Measurements from ENCODE around the gene MIB2. TPM values are rescaled to one million over a fixed set of nuclear protein-coding genes. Genes with fewer than 3 reads are reported as not detected.

Gene MIB2
- total RNA-seq, 1 donor from 2014 or later, result 7.5 TPM

- Histone ChIP-seq H2AFZ (replicated peaks) (no peak overlapping the region), H3K4me1 (no peaks in the 10 kb centered on the region), H3K9ac (no peak overlapping the region), H3F3A (ENCODE audit: low read depth) (no peaks in the 10 kb centered on the region), H3K27ac (no peak overlapping the region), H3K4me3 (no peak overlapping the region), H3K79me2 (ENCODE audit: low read depth) (no peaks in the 10 kb centered on the region), H3K9me3 (ENCODE audit: low read depth) (no peaks in the 10 kb centered on the region), H3K36me3 (no peaks in the 10 kb centered on the region), H3K27me3 (no peaks in the 10 kb centered on the region), H3K4me2 (no peak overlapping the region), H4K20me1 (ENCODE audit: low read depth) (peaks cover 21% of the 10 kb centered on the region)
- Mint-ChIP-seq H3K36me3 (peaks cover 1% of the 10 kb centered on the region), H3K9me3 (no peaks in the 10 kb centered on the region), H3K27ac (no peak overlapping the region), H3K27me3 (ENCODE audit: insufficient read depth, low read depth) (peaks cover 2% of the 10 kb centered on the region), H3K4me3 (no peak overlapping the region), H3K4me1 (peaks cover 8% of the 10 kb centered on the region)
- no peak for DNase-seq (ENCODE audit: low spot score)
- TF ChIP-seq EZH2phosphoT487 (IDR thresholded peaks at IDR 0.05), result no peak
- TF ChIP-seq EZH2 (IDR thresholded peaks at IDR 0.05), result no peak
- TF ChIP-seq, protein P1, sequence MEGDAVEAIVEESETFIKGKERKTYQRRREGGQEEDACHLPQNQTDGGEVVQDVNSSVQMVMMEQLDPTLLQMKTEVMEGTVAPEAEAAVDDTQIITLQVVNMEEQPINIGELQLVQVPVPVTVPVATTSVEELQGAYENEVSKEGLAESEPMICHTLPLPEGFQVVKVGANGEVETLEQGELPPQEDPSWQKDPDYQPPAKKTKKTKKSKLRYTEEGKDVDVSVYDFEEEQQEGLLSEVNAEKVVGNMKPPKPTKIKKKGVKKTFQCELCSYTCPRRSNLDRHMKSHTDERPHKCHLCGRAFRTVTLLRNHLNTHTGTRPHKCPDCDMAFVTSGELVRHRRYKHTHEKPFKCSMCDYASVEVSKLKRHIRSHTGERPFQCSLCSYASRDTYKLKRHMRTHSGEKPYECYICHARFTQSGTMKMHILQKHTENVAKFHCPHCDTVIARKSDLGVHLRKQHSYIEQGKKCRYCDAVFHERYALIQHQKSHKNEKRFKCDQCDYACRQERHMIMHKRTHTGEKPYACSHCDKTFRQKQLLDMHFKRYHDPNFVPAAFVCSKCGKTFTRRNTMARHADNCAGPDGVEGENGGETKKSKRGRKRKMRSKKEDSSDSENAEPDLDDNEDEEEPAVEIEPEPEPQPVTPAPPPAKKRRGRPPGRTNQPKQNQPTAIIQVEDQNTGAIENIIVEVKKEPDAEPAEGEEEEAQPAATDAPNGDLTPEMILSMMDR (IDR thresholded peaks at IDR 0.05), result no peak
Observed at GRCh38 chr1:1623181-1623630, 7.9 kb downstream of the MIB2 start.

DNA sequence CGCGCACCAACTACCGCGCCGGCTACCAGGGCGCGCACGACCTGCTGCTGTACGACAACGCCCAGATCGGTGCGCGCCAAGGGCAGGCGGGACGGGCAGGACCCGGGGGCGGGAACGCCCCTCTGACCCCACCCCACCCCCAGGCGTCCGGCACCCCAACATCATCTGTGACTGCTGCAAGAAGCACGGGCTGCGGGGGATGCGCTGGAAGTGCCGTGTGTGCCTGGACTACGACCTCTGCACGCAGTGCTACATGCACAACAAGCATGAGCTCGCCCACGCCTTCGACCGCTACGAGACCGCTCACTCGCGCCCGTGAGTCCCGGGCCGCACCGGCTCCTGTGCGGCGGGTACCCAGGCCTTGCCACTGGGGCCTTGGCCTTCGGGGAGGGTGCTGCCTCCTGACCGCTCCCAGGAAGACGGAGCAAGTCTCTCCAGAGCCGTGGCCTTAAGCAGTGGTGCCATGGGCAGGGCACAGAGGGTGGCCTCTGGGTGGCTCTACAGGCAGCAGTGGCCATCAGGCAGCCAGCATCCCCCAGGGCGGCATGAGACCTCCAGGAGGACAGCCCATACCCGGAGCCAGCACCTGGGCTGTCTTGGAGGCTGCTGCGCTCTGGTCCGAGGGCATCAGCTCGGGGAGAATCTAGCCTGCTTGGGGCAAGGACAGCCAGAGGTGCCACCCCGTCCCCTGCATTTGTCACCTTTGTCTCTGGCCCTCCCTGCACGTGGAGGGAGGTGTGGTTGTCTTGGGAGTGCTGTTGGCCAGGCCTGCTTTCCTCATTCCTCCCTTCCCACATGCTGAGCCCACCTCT, 8.5 kb downstream of the MIB2 start:
- Histone ChIP-seq H3F3A (ENCODE audit: low read depth) (no peaks in the 10 kb centered on the region), H3K9ac (no peak overlapping the region), H3K79me2 (ENCODE audit: low read depth) (no peaks in the 10 kb centered on the region), H3K4me2 (no peak overlapping the region), H2AFZ (replicated peaks) (no peak overlapping the region), H3K27ac (no peak overlapping the region), H3K36me3 (no peaks in the 10 kb centered on the region), H3K27me3 (peaks cover 2% of the 10 kb centered on the region), H3K4me3 (no peak overlapping the region), H3K4me1 (no peaks in the 10 kb centered on the region), H3K9me3 (ENCODE audit: low read depth) (no peaks in the 10 kb centered on the region), H4K20me1 (ENCODE audit: low read depth) (peaks cover 21% of the 10 kb centered on the region)
- no peak for TF ChIP-seq EZH2 (IDR thresholded peaks at IDR 0.05)
- TF ChIP-seq, protein P1 (IDR thresholded peaks at IDR 0.05), result no peak
- TF ChIP-seq EZH2phosphoT487 (IDR thresholded peaks at IDR 0.05), result no peak
- Mint-ChIP-seq H3K9me3 (no peaks in the 10 kb centered on the region), H3K36me3 (peaks cover 1% of the 10 kb centered on the region), H3K4me3 (no peak overlapping the region), H3K27me3 (ENCODE audit: insufficient read depth, low read depth) (peaks cover 3% of the 10 kb centered on the region), H3K27ac (no peak overlapping the region), H3K4me1 (peaks cover 8% of the 10 kb centered on the region)
- DNase-seq (ENCODE audit: low spot score), result no peak

GRCh38 chr1:1624443-1625403, 9.4 kb downstream of the MIB2 start:
- H4K20me1 ChIP-seq (ENCODE audit: low read depth), result peaks cover 21% of the 10 kb centered on the region

More at GRCh38 chr1:1624443-1625403, 9.4 kb downstream of the MIB2 start:
- H3K4me1 ChIP-seq, result no peaks in the 10 kb centered on the region
- H3K27ac ChIP-seq, result no peak overlapping the region
- H3K79me2 ChIP-seq (ENCODE audit: low read depth), result no peaks in the 10 kb centered on the region
- no peak overlapping the region for H3K9ac ChIP-seq
- H3F3A ChIP-seq (ENCODE audit: low read depth), result no peaks in the 10 kb centered on the region
- no peak for DNase-seq (ENCODE audit: low spot score)
- Mint-ChIP-seq H3K27me3 (ENCODE audit: insufficient read depth, low read depth) (peaks cover 3% of the 10 kb centered on the region), H3K4me3 (no peak overlapping the region), H3K4me1 (peaks cover 8% of the 10 kb centered on the region), H3K36me3 (peaks cover 1% of the 10 kb centered on the region), H3K27ac (no peak overlapping the region), H3K9me3 (no peaks in the 10 kb centered on the region)
- H3K9me3 ChIP-seq (ENCODE audit: low read depth), result no peaks in the 10 kb centered on the region
- H3K4me2 ChIP-seq, result no peak overlapping the region
- H2AFZ ChIP-seq (replicated peaks), result no peak overlapping the region
- no peaks in the 10 kb centered on the region for H3K36me3 ChIP-seq
- H3K4me3 ChIP-seq, result no peak overlapping the region
- TF ChIP-seq EZH2 (IDR thresholded peaks at IDR 0.05), result no peak
- H3K27me3 ChIP-seq, result peaks cover 11% of the 10 kb centered on the region

All from neural progenitor cell (in vitro differentiated cells).